Cardiac septum (tissue), 1 donor: ENCODE measurements around the gene PPP1R13L. TPM values are rescaled to one million over a fixed set of nuclear protein-coding genes. Genes with fewer than 3 reads are reported as not detected.
A peak's percentile ranks its signal among the peaks of the same experiment; 100 is the strongest.
"Not testable (repeated sequence)": the region's sequence is repeated elsewhere in the genome, so short reads cannot be mapped to it uniquely, and the experiment has no call there.

Experiments used
- DNase-seq: peaks from one replicate; pipeline ENCODE4 v3.0.0-alpha.2; 2020; ENCODE audit warnings: low spot score
- intact Hi-C: fragments of 100-400 bp; cut with DNase I; formaldehyde crosslinking; loops from one replicate; pipeline ENCODE4 v1.14.0; 2022
- total RNA-seq: library from RNA; stranded (reverse); fragmentation: NEBNext Ultra II Directional; extraction: Animal tissue kit (Norgen Biotek cat#: 25700); gene quantifications from one replicate; pipeline ENCODE4 v1.2.1, GENCODE V29; 2021
- donor health status: DM: no; HTN: no; CAD: no.

The PPP1R13L gene
- total RNA-seq, 1 donor from 2014 or later = 119 TPM

DNA sequence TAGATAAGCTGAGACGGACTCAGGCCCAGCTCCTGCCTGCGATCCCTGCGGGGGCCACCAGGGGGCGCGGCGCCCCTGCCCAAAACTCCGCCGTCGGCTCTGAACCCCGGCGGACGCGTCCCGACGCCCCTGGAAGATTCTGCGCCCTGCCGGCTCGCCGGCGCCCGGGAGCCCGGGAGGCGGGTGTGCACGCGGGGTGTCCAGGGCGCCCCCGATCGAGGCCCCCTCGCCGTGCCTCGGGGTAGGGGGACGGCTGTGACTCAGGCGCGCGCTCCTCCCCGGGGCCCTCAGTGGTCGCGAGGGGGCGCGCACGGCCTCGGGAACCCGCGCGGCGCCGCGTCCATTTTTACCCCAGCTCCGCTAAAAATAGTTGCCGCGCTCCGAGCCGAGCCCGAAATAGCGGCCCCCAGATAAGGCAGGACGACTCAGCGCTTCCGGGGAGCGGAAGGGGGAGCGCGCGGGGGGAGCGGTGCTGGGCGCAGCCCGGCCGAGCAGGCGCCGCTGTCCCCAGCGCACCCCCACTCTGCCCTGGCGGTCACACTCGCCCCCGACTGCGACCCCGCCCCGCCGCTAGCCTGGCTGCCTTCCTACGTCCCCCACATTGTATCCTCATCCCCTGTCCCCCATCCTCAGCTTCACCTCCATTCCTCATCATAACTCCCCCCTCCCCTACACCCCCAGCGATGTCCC, 34.8 kb upstream of the PPP1R13L start:
- intact Hi-C loops = loop anchor here (1.0 kb wide), 1 partner anchor 39 kb away; no protein-coding TSS in a partner anchor
- peak; percentile 94 for DNase-seq

DNA sequence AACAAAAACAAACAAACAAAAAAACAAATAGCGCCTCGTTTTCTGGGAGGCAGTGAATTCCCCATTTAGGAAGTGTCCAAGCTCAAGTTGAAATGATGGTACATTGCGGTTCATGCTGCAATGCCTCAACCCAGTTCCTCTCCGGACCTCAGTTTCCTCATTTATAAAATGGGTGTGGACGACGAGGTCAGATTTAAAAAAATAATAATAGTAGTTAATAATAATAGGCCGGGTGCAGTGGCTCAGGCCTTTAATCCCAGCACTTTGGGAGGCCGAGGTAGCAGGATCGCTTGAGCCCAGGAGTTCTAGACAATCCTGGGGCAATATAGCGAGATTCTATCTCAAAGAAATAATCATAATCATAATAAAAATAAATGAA, 34.3 kb upstream of the PPP1R13L start:
- no peak for DNase-seq
- intact Hi-C loops = loop anchor here (1.0 kb wide), 1 partner anchor 39 kb away; no protein-coding TSS in a partner anchor

DNA sequence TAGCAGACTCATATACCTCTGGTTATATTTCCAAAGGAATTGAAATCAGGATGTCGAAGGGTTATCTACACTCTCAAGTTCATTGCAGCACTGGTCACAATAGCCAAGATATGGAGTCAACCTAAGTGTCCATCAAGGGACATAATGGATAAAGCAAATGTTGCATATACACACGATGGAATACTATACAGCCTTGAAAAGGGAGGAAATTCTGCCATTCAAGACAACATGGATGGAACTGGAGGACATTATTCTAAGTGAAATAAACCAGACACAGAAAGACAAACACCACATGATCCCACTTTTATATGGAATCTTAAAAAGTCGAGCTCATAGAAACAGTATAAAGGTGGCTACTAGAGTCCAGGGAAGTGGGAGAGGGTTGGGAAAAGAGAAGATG, 32.5 kb upstream of the PPP1R13L start:
- DNase-seq = no peak
- intact Hi-C loops = no loop called here

DNA sequence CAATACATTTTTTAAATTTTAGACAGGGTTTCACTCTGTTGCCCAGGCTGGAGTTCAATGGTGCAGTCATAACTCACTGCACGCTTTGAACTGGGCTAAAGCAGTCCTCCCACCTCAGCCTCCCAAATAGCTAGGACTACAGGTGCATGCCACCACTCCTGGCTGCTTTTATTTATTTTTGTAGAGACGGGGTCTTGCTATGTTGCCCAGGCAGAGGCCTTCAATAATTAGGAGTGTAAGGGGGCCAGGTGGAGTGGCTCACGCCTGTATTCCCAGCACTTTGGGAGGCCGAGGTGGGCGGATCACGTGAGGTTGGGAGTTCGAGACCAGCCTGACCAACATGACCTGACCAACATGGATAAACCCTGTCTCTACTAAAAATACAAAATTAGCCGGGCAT, 27.7 kb upstream of the PPP1R13L start:
- intact Hi-C loops, DNase-seq: not testable (repeated sequence)

DNA sequence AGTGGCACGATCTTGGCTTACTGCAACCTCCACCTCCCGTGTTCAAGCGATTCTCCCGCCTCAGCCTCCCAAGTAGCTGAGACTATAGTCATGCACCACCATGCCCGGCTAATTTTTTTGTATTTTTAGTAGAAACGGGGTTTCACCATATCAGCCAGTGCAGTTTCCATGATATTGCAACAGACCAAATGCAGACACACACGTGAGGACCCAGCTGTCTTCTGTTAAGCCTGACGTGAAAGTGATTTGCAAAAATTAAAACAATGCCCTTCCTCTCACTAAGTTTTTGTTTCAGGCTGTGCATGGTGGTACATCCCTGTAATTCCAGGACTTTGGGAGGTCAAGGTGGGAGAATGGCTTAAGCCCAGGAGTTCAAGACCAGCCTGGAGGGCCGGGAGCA, 26.1 kb upstream of the PPP1R13L start:
- intact Hi-C loops, DNase-seq: not testable (repeated sequence)

DNA sequence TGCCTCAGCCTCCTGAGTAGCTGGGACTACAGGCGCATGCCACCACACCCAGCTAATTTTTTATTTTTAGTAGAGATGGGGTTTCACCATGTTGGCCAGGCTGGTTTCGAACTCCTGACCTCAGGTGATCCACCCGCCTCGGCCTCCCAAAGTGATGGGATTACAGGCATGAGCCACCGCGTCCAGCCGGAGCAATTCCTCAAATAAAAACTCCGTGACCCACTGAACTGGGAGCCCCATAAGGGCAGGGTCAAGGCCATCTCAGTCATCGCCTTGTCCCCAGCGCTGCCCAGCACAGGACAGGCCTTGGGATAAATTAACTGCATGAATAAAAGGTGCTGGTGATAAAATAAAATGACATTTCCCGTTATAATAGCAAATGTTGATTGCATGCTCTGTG, 25.0 kb upstream of the PPP1R13L start:
- not testable (repeated sequence) for DNase-seq
- intact Hi-C loops = loop anchor here (10.0 kb wide), 1 partner anchor 215 kb away; no protein-coding TSS in a partner anchor

DNA sequence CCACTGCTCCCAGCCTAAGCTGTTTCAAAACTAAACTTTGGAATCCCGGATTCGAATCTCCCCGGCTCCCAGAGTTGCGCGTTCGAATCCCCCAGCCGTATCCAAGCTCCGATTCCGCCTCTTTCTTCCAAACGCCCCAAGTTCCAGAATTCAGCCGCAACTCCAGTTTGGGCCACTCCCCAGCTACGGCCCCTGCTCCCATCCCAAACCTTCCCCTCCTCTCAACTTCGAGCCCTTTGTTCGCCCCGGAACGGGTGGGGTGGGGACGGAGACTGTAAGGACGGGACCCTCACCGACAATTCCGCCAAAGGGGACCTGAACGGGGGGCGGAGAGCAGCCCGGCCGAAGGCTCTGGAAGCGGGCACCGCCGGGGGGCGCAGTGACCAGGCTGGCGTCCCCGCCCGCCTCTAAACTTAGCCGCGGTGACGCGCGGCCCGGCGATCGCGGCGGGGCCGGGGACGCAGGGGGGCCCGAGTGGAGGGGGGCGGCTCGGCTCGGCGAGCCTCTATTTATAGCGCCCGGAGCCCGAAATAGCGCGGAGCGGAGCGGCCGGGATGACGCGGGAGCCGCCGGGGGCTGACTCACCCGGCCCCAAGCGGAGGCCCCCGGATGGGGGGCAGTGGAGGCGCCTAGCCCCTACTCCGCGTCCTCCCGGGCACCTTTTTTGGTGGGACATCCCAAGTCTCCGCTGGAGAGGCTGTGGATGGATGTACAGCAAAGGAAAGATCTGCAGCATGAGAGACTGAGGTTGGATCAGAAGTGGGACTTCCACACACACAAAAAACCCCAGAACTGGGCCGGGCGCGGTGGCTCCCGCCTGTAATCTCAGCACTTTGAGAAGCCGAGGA, 23.7 kb upstream of the PPP1R13L start:
- intact Hi-C loops = loop anchor here (10.0 kb wide), 1 partner anchor 216 kb away; no protein-coding TSS in a partner anchor
- DNase-seq = peak; percentile 90

DNA sequence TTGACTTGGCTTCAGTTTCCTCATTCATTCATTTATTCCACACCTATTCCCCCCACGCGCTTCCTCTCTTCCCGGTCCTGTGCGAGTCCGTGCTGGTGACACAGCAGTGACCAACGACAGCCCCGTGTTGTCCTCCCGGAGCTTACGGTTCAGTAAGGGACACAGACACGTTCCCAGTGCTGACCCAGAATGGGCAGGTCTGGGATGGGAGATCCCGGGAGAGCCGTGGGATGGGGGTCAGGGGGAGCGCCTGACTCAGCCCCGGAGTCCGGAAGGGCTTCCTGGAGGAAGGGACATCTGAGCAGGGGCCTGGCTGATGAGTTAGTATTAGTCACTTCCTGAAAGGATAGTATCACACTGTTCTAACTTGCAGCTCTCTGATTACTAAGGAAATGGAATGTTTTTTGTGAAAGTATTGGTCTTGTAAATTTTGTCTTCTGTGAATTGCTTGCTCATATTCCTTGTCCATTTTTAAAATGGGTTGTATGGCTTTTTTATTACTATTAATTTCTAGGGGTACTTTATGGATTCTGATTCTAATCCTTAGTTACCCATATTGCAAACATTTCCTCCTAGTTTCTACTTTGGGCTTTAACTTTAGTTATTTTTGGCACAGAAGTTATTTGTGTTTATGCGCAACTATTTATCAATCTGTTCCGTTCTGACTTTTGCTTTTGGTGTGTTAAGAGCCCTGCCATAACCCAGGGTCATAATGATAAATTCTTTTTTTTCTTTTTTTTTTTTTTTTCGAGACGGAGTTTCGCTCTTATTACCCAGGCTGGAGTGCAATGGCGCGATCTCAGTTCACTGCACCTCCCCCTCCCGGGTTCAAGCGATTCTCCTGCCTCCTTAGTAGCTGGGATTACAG, 19.6 kb upstream of the PPP1R13L start:
- intact Hi-C loops = loop anchor here (10.0 kb wide), 1 partner anchor 220 kb away; no protein-coding TSS in a partner anchor
- no peak for DNase-seq

DNA sequence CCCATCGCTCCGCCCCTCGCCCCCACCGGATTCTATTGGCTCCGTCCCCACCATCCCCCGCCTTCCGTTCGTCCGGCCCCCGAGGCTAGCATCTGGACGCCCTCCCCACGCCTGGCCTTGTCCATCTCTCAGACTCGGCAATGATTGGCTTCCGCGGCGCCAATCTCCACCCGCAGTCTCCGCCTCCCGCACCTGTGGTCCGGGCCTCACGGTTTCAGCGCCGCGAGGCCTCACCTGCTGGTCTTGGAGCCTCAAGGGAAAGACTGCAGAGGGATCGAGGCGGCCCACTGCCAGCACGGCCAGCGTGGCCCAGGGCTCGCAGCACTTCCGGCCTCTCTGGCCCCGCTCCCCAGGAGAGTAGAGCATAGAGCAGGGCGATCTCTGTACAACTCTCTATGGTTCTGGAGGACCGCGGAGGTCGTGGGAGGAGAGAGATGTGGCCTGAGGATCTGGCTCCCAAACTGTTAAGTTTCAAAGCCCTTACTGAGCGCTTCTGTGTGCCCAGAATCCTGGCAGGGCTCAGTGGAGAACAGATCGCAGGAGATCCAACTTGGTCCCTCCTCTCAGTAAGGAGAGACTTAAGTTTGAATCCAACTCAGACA, 18.8 kb upstream of the PPP1R13L start, which contains the start of gene ERCC1:
ERCC1 (minus strand) TSS at position 329 of the 602 bp plus-strand sequence. CDS start 543 bp downstream, outside the sequence.
- intact Hi-C loops = loop anchor here (2.0 to 10.0 kb wide), 2 partner anchors 17 to 221 kb away; partner anchors contain the start of gene POLR1G
- peak; percentile 95 for DNase-seq

DNA sequence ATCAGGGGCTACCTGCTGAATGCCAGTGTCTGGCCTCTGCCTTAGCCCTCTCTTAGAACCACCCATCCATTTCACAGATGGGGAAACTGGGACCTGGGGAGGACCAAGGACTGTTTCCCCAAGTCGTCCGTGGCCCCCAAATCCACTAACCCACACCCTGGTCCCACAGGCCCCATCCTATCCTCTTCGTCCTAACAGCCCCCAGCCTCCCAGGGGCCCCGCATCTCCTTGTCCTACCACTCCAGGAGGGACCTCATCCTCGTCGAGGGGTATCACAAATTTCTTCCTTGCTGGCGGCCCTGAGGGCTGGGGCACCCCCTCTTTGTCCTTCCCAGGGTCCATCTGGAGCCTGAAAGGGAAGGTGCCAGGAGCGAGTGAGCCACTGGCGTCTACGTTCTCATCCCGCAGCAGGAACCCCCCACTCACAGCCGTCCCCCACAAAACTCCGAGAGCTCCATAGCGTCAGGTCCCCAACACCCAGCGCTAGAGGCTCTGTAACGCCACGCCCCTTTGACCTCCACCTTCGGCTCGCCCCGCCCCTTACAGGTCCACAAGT, 18.2 kb upstream of the PPP1R13L start:
- no peak for DNase-seq
- intact Hi-C loops = loop anchor here (2.0 to 10.0 kb wide), 2 partner anchors 16 to 222 kb away; partner anchors contain the start of gene POLR1G

DNA sequence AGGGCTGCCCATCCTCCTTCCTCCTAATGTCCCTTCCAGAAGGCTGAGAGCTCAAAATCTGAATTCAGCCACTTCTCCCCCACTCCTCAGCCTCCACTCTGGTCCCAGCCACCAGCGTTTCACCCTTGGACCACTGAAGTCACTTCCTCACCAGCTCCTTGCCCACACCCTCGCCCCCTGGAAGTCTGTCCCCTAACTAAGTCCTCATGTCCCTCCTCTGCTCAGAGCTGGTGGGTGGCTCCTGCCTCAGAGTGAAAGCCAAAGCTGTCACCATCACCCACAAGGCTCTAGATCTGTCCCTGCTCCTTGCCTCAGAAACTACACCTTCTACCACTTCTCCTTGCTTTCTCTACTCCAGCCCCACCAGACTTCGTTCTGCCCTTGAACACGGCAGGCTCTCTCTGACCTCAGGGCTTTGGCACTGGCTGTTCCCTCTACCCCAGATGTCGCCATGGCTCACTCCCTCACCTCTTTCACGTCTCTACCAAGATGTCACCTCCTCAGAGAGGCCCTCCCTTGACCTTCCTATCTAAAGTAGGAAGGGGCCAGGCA, 17.2 kb upstream of the PPP1R13L start:
- no peak for DNase-seq
- intact Hi-C loops = loop anchor here (2.0 to 10.0 kb wide), 2 partner anchors 15 to 223 kb away; partner anchors contain the start of gene POLR1G

DNA sequence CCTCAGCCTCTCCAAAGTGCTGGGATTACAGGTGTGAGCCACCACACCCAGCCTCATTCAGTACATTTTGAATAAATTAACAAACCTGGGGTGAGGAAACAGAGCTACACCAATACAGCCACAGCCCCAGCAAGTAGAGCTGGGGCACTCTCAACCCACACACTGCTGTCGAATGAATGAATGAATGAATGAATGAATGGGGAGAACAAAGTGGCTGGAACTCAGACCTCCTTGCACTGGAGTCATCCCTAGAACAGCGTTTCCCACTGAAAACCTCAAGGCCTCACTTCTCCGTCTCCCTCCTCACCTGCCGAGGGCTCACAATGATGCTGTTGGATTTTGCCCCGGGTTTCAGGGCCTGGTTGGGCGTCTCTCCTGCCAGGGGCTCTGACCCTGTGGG, 16.0 kb upstream of the PPP1R13L start:
- intact Hi-C loops = loop anchor here (10.0 kb wide), 1 partner anchor 224 kb away; no protein-coding TSS in a partner anchor
- no peak for DNase-seq

DNA sequence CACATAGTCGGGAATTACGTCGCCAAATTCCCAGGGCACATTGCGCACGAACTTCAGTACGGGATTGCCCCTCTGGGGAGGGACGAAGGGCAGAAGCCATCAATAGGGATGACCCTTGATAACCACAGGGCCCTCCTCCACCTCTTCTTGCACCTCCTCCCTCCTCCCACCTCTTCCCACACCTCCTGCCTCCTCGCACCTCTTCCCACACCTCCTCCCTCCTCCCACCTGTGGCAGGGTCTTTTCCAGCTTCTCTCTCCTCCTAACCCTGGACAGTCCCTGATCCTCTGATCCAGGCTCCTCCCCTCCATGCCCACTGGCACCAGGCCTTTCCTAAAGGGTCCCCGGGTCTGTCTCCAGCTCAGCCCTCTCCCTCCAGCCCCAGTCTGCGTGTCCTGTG, 15.5 kb upstream of the PPP1R13L start:
- intact Hi-C loops = loop anchor here (10.0 kb wide), 1 partner anchor 224 kb away; no protein-coding TSS in a partner anchor
- DNase-seq = no peak

DNA sequence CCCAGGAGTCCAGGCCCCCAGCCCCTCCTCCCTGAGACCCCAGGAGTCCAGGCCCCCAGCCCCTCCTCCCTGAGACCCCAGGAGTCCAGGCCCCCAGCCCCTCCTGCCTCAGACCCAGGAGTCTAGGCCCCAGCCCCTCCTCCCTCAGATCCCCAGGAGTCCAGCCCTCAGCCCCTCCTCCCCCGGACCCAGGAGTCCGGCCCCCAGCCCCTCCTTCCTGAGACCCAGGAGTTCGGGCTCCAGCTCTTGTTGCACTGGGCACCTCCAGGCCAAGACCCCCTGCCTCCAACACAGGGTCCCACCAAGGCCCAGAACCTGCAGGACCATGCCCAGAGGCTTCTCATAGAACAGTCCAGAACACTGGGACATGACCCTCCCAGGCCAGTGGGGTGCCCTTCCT, 15.0 kb upstream of the PPP1R13L start:
- no peak for DNase-seq
- intact Hi-C loops = loop anchor here (10.0 kb wide), 1 partner anchor 225 kb away; no protein-coding TSS in a partner anchor

DNA sequence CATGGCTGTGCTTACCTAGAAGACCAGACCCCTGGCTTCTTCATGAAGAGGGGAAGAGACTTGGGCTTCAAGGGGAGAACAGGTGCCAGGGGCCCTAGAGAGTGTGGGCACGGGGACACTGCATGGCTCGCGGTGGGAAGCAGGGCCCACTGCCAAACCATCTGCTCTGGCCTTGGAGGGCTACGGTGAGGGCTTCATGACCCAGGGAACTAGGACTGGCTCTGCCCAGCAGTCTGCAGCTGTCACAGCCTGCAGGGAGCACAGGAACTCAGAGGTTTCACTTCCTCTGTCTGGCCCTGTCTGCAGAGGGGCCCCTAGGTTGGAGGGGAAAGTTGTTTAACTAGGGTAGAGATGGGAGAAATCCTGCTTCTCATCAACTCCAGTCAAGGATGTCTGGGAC, 14.5 kb upstream of the PPP1R13L start:
- intact Hi-C loops = no loop called here
- no peak for DNase-seq

DNA sequence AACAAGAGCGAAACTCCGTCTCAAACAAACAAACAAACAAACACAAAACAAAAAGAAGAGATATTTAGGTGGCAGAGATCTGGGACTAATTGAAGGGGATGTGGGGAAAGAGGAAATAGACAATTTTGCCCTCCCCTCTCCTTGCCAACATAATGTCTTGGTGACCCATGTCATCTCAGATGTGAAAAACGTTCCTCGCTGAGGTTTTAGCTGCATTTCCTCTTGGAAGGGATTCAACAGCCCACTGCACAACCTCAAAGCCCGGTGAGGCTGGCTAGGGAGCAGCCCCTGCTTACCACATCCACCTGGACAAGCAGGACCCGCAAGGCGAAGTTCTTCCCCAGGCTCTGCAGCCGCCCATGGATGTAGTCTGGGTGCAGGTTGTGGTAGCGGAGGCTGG, 13.9 kb upstream of the PPP1R13L start:
- DNase-seq = no peak
- intact Hi-C loops = no loop called here

DNA sequence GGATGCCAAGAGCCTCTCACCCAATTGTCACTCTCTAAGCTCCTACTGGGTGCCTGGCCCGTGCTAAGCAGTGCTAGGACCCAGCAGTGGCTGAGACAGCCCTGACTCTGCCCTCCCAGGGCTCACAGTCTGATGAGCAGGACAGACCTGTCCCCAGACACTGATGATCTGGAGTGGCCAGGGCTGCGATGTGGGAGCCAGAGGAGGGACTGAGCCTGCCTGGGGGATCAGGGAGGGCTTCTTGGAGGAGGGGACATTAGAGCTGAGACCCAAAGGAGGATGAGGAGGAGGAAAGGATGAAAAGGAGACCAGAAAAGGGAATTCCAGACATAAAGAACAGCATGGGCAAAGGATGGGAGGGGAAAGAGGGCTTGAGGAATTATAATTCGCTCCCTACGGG, 12.3 kb upstream of the PPP1R13L start:
- intact Hi-C loops = no loop called here
- DNase-seq = no peak

DNA sequence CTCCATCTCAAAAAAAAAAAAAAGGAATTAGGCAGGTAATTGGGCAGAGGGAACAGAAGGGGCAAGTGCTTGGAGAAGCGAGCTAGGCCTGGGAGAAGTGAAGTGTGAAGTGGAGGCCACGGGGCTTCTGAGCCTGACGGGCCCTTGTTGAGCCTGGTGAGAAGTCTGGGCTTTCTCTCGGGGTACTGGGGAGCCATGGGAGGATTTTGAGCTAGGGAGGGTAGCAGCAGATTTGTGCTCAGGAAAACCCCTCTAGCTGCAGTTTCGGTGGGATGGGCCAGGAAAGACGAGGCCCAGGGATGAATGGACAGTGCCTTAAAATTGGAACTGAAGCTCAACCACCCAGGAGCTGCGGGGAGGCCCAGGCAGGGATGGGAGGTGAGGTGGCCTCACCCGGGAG, 9.6 kb upstream of the PPP1R13L start:
- DNase-seq = no peak
- intact Hi-C loops = no loop called here
